Mesodermal cell (in vitro differentiated cells): ENCODE measurements around the gene MYO3B.

ENCODE experiments used
- H3K27ac ChIP-seq: 2 replicates; pipeline ENCODE4 v1.7.0; 2013; ENCODE audit warnings: mild to moderate bottlenecking, low read depth, low read length, moderate library complexity; ENCODE audit not compliant: severe bottlenecking
- H3K36me3 ChIP-seq: 2 replicates; pipeline ENCODE4 v1.7.1; 2013; ENCODE audit warnings: mild to moderate bottlenecking, low read length, moderate library complexity; ENCODE audit not compliant: control insufficient read depth, insufficient read depth
- H3K4me1 ChIP-seq: one replicate; pipeline ENCODE4 v1.7.1; 2013; ENCODE audit warnings: mild to moderate bottlenecking, low read length; ENCODE audit not compliant: insufficient read depth, control insufficient read depth, poor library complexity, severe bottlenecking
- H3K4me3 ChIP-seq: 2 replicates; pipeline ENCODE4 v1.7.0; 2013; ENCODE audit warnings: low read length, control low read depth, mild to moderate bottlenecking; ENCODE audit not compliant: insufficient read depth, poor library complexity, severe bottlenecking; ENCODE audit errors: extremely low read depth
- H3K9me3 ChIP-seq: 2 replicates; pipeline ENCODE4 v1.7.1; 2013; ENCODE audit warnings: mild to moderate bottlenecking, low read length, moderate library complexity; ENCODE audit not compliant: control insufficient read depth
- WGBS, 2 experiments: methylation state at CpG; one replicate each; pipeline ENCODE4 v1.1.5; 2013; ENCODE audit warnings: missing lambda C conversion rate in 2 of 2; ENCODE audit not compliant: insufficient coverage in 2 of 2; 5-methylcytosine and 5-hydroxymethylcytosine counted together

The MYO3B gene

GRCh38 chr2:170237572-170238120 lies 59.7 kb downstream of the MYO3B start:
- H3K9me3 ChIP-seq: no peaks in the 10 kb centered on the region
- WGBS, 2 experiments: 81 to 90% methylated on average over 2 of the region's 4 CpGs
- H3K36me3 ChIP-seq: no peaks in the 10 kb centered on the region
- H3K27ac ChIP-seq: no peak overlapping the region
- peaks cover 22% of the 10 kb centered on the region for H3K4me1 ChIP-seq
- H3K4me3 ChIP-seq: no peak overlapping the region

DNA sequence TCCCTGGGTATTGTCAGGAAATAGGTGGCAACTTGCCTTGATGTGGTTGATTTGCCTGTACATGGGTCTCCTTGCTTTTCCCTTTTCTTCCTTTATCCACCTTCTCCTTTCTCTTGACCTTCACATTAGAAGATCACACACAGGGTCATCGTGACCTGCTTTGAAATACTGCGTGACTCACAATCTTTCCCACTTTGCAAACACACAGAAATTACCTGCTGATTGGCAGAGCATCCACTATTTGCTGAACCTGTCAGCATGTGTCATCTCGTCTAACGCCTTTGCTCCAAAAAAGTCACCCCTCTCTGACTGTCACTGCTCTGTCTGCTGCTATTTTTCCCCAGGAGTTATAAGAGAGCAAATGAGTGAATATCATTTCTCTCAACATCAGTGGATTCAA lies 60.8 kb downstream of the MYO3B start:
- no peak overlapping the region for H3K4me3 ChIP-seq
- H3K4me1 ChIP-seq: peaks cover 22% of the 10 kb centered on the region
- no peak overlapping the region for H3K27ac ChIP-seq
- H3K36me3 ChIP-seq: no peaks in the 10 kb centered on the region
- WGBS, 2 experiments: 80 to 91% methylated on average over 4 of the region's 4 CpGs
- H3K9me3 ChIP-seq: no peaks in the 10 kb centered on the region

GRCh38 chr2:170240629-170241028 lies 62.7 kb downstream of the MYO3B start:
- H3K9me3 ChIP-seq: no peaks in the 10 kb centered on the region
- peaks cover 22% of the 10 kb centered on the region for H3K4me1 ChIP-seq
- H3K27ac ChIP-seq: no peak overlapping the region
- H3K4me3 ChIP-seq: no peak overlapping the region
- WGBS, 2 experiments: no CpG with 5 or more reads among the region's 2 CpGs
- no peaks in the 10 kb centered on the region for H3K36me3 ChIP-seq

DNA sequence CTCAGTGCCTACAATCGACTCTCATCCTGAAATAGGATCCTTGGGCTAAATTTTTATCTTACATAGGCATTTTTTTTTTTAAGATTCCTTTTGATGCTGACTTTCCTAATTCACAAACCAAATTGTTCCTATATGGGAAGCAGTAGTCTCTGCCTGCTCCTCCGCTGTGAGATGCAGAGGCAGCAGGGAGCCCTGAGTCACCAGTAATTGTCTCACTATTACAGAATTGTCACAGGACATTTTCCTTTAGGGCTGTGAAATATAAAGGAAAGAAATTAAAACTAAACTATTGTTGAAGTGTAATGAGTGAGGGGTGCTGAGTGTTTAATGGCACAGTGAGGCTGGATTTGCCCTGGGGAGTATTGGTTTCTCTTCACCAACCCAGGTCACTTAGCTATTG lies 63.8 kb downstream of the MYO3B start:
- Histone ChIP-seq H3K4me3 (no peak overlapping the region), H3K27ac (no peak overlapping the region), H3K9me3 (no peaks in the 10 kb centered on the region), H3K4me1 (peaks cover 17% of the 10 kb centered on the region), H3K36me3 (no peaks in the 10 kb centered on the region)
- 100% methylated on average over 1 of the region's 2 CpGs; no CpG with 5 or more reads in 1 of the 2 experiments for WGBS, 2 experiments

DNA sequence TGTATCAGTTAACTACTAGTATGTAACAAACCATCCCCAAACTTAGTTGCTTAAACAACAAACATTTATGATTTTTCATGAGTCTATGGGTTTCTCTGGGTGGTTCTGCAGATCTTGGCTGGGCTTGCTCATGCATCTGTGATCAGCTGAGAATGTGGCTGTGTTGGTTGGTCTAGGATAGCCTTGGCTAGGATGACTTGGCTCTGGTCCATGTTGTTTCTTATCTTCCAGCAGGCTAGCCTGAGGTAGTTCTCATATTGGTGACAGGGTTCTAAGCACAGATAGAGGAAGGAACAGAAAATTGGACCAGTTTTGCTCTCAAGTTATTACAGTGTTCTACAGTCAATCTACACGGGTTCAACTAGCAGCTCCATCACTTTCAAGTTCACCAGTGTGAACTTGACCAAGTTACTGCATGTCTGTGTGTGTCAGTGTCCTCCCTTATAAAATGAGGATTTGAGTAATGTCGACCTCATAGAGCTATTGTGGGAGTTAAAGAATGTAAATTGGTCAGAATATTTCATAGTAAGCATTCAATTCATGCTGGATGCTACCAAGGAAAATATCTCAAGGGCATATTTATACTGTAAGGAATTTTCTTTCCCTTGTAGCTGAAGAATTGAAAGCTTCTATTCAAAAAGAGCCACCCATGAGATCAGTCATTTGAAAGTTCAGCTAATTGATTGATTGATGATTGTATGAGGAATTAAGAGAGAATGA lies 65.3 kb downstream of the MYO3B start:
- no peak overlapping the region for H3K27ac ChIP-seq
- H3K36me3 ChIP-seq: no peaks in the 10 kb centered on the region
- no peak overlapping the region for H3K4me3 ChIP-seq
- H3K4me1 ChIP-seq: peaks cover 16% of the 10 kb centered on the region
- H3K9me3 ChIP-seq: no peaks in the 10 kb centered on the region
- 75% methylated on average over 1 of the region's 2 CpGs; no CpG with 5 or more reads in 1 of the 2 experiments for WGBS, 2 experiments

DNA sequence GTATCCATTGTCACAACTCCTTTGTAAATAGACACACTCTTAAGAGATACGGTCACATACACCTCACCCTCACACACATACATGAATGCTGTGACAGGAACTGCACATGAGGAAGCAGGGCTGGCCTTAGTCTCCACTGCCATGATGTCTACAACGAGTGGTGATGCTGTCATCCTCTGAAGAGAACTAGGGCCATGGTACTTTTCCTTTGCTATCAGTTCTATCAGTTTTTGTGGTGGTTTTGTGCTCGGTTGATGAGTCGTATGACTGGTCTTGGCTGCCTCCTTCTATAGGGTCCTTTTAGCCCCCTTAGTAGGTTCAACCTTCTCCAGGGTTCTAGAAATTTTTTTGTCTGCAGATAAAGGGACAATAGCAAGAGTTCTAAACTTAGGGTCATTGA lies 66.0 kb downstream of the MYO3B start:
- Histone ChIP-seq H3K27ac (no peak overlapping the region), H3K9me3 (no peaks in the 10 kb centered on the region), H3K36me3 (no peaks in the 10 kb centered on the region), H3K4me3 (no peak overlapping the region), H3K4me1 (peaks cover 13% of the 10 kb centered on the region)
- WGBS, 2 experiments: 50 to 61% methylated on average over 2 to 3 of the region's 4 CpGs

- Histone ChIP-seq H3K4me1 (peaks cover 9% of the 10 kb centered on the region), H3K27ac (no peak overlapping the region), H3K36me3 (no peaks in the 10 kb centered on the region), H3K4me3 (no peak overlapping the region), H3K9me3 (no peaks in the 10 kb centered on the region)
- WGBS, 2 experiments: 96 to 100% methylated on average over 2 to 3 of the region's 4 CpGs
Measured at GRCh38 chr2:170244555-170244954, 66.6 kb downstream of the MYO3B start.

- no peaks in the 10 kb centered on the region for H3K9me3 ChIP-seq
- no peak overlapping the region for H3K4me3 ChIP-seq
- no peaks in the 10 kb centered on the region for H3K36me3 ChIP-seq
- peaks cover 6% of the 10 kb centered on the region for H3K4me1 ChIP-seq
- no peak overlapping the region for H3K27ac ChIP-seq
- WGBS, 2 experiments: 94 to 95% methylated on average over 2 to 3 of the region's 3 CpGs
Measured at GRCh38 chr2:170245312-170245711, 67.4 kb downstream of the MYO3B start.

DNA sequence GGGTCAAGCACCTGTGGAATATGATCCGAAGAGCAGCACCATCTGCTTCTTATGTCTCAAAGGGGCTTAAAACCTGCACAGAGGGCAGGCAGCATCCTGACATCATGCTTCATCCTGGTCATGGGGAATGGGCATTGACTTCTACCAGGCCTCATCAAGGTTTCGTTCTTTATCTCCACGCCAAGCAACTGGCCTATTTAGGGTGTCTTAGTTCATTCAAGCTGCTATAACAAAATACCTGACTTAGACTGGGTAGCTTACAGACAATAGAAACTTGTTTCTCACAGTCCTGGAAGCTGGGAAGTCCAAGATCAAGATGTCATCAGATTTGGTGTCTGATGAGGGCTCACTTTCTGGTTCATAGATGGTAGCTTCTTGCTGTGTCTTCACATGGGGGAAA lies 69.4 kb downstream of the MYO3B start:
- H3K36me3 ChIP-seq: no peaks in the 10 kb centered on the region
- peaks cover 2% of the 10 kb centered on the region for H3K4me1 ChIP-seq
- H3K27ac ChIP-seq: no peak overlapping the region
- H3K9me3 ChIP-seq: peaks cover 5% of the 10 kb centered on the region
- no peak overlapping the region for H3K4me3 ChIP-seq
- WGBS, 2 experiments: 84 to 97% methylated on average over 2 to 3 of the region's 3 CpGs

DNA sequence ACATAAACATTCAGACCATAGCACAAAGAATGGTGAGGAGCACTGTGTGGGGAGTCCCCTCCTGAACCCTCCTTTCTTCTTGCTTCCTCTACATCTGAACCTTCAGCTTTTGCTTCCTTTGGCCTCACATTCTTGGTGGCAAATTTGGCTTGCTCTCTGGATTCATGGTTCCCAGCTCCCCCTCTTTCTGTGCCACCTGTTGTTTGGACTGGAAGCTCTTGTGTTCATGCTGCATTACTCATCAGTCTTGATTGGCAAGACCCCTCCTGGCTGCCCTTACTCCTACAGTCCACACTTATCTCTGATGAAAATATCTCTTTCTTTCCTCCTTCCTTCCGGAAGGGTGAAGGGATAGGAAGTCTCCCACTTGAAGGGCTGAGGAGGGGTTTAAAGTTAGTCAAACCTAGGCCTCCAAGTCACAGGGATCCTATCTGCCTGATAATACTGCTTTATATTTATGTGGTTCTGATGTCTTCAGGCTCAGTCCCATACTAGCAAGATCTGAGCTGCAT lies 70.0 kb downstream of the MYO3B start:
- no CpG with 5 or more reads among the region's 1 CpG for WGBS, 2 experiments
- Histone ChIP-seq H3K27ac (no peak overlapping the region), H3K9me3 (peaks cover 5% of the 10 kb centered on the region)

More for the DNA sequence above, 70.0 kb downstream of the MYO3B start:
- H3K4me1 ChIP-seq: no peaks in the 10 kb centered on the region
- no peak overlapping the region for H3K4me3 ChIP-seq
- no peaks in the 10 kb centered on the region for H3K36me3 ChIP-seq
